IPS-20b (cell line): ENCODE measurements around the gene PSD4.

Experiments used
- H3K27ac ChIP-seq: one replicate; pipeline ENCODE4 v1.5.1; 2013; ENCODE audit warnings: low read length
- H3K27me3 ChIP-seq: 2 replicates; pipeline ENCODE4 v1.6.1; 2013; ENCODE audit warnings: mild to moderate bottlenecking, low read length, inconsistent platforms; ENCODE audit not compliant: insufficient read depth
- H3K36me3 ChIP-seq: 2 replicates; pipeline ENCODE4 v1.6.1; 2013; ENCODE audit warnings: low read depth, mild to moderate bottlenecking, inconsistent platforms, low read length, moderate library complexity; ENCODE audit not compliant: insufficient read depth
- H3K4me1 ChIP-seq: 2 replicates; pipeline ENCODE4 v1.6.1; 2013; ENCODE audit warnings: mild to moderate bottlenecking, control low read depth, inconsistent platforms, low read length, moderate library complexity; ENCODE audit not compliant: insufficient read depth
- H3K4me3 ChIP-seq: 2 replicates; pipeline ENCODE4 v1.5.1; 2013; ENCODE audit warnings: mild to moderate bottlenecking, low read length, inconsistent platforms
- H3K9ac ChIP-seq: 2 replicates; pipeline ENCODE4 v1.6.1; 2013; ENCODE audit warnings: low read depth, mild to moderate bottlenecking, inconsistent platforms, low read length, moderate library complexity
- H3K9me3 ChIP-seq: 2 replicates; pipeline ENCODE4 v1.6.1; 2013; ENCODE audit warnings: mild to moderate bottlenecking, low read depth, low read length, inconsistent platforms; ENCODE audit not compliant: insufficient read depth

PSD4 gene

DNA sequence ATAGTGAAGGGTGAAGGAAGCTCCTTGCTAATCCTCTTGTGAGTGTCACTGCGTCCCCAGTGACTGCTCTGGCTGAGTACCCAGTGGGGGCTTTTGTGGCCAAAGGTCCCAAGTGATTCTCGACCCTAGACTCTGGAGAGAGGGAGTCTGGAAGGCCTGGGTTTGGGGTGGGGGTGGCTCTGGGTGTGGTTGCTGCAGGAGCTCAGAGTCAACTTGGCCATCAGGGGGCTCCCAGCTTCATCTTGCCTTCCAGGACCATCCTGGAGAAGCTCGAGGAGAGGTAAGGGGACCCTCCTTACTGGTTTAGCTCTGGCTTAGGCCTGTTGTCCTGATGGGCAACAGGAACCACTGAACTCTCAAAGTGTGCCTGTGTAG lies 592 bp downstream of the PSD4 start:
- Histone ChIP-seq H3K27ac (no peak overlapping the region), H3K9me3 (no peaks in the 10 kb centered on the region), H3K36me3 (no peaks in the 10 kb centered on the region), H3K27me3 (no peaks in the 10 kb centered on the region), H3K4me1 (no peaks in the 10 kb centered on the region), H3K4me3 (no peak overlapping the region), H3K9ac (no peak overlapping the region)

DNA sequence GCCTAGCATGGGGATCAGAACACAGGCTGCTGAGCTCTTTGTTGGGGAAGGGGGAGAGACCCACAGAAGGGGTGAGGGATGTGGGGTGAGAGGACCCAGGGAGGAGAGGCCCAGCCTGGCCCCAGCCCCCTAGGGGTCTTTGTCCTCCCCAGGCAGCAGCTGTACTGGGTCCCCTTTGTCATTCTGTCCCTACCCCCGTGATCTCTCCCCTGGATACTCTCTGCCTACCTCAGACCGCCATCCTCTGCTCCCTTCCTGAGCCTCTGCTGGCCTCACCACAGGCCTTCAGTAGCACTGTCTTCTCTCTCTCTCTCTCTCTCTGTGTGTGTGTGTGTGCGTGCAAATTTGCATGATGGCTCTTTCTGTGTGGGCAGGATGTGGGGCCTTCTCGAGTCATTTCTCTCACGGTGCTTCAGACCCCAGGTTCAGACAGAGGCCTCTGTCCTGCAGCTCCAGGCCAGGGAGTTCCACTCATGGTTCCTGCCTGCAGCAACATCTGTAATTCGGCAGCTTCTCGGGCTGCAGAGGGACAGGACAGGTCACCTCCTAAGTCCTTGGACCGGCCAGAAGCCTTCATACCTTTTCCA lies 1.4 kb downstream of the PSD4 start:
- H3K27me3 ChIP-seq: no peaks in the 10 kb centered on the region
- H3K27ac ChIP-seq: no peak overlapping the region
- H3K4me1 ChIP-seq: no peaks in the 10 kb centered on the region
- no peaks in the 10 kb centered on the region for H3K36me3 ChIP-seq
- H3K9ac ChIP-seq: no peak overlapping the region
- H3K9me3 ChIP-seq: no peaks in the 10 kb centered on the region
- no peak overlapping the region for H3K4me3 ChIP-seq

DNA sequence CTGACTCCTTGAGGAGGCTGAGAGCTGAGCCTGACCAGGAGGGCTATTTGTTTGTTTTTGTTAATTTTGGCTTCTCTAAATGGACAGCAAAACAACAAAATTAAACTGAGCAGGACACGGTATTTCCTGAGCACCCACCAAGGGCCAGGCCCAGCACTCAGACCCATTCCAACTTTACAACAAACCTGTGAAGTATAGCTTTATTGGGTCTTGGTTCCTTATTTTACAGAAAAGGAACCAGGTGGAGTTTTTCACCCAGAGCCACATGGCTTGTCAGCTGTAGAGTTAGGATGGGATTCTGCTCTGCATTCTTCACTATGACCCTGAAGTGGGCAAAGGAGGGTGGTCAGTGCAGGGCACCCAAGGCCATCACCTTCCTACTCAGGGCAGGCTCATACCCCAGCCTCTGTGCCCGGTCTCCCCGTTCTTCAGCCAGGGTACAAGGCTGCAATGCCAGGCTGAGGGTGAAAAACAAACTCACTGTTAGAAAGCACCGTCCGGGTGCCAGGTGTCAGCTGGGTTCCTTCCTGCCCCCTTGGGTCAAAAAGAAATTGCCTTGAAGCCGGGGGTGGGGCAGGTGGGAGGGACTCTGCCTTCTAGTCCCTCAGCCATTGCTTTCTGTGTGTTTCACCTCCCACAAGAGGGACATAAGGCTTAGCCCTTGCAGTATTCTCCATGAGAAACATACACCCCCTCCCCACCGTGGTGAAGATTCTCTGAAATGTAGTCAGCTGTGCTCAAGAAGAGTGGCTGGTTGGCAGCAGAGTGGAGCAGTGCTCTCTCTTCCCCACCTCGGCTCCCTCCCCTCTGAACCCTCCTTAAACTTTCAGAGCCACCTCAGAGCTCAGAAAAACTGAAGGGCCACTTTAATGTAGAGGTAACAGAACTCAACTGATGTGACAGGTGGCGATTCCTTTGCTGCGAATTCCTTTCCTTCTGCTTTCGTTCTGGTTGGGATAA lies 2.2 kb downstream of the PSD4 start:
- Histone ChIP-seq H3K9me3 (no peaks in the 10 kb centered on the region), H3K4me3 (no peak overlapping the region), H3K27me3 (no peaks in the 10 kb centered on the region), H3K27ac (no peak overlapping the region), H3K4me1 (no peaks in the 10 kb centered on the region), H3K36me3 (no peaks in the 10 kb centered on the region), H3K9ac (no peak overlapping the region)

DNA sequence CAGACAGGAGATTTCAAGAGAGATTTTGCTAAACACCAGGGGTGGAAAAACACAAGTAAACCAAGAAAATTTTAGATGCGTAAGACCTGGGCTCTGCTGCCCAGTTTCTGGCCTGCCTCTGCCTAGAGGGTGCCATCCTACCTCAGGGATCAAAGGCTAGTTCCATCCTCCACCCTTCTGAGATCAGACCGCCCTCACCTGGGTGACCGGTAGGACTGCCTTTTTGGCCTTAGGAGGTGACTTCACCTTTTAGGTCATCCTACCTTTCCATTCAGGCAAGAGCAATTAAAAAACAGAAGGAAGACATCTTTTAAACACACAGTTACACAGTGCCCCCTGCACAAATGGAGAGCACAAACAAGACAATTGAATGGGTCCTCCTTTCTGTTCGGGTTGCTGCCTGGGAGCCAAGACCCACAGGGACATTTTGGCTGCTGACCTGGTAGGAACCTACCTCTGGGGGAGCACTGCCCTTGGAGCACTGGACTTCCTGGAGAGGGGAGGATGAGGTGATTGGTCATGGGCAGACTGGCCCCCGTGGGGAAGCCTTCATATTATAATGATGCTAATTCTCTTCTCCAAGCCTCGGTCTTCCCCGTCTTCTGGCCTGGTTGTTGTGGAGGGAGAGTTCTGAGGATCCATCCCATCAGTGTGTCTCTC lies 3.1 kb downstream of the PSD4 start:
- Histone ChIP-seq H3K4me1 (no peaks in the 10 kb centered on the region), H3K27ac (no peak overlapping the region), H3K36me3 (no peaks in the 10 kb centered on the region), H3K4me3 (no peak overlapping the region), H3K9me3 (no peaks in the 10 kb centered on the region), H3K9ac (no peak overlapping the region), H3K27me3 (no peaks in the 10 kb centered on the region)

DNA sequence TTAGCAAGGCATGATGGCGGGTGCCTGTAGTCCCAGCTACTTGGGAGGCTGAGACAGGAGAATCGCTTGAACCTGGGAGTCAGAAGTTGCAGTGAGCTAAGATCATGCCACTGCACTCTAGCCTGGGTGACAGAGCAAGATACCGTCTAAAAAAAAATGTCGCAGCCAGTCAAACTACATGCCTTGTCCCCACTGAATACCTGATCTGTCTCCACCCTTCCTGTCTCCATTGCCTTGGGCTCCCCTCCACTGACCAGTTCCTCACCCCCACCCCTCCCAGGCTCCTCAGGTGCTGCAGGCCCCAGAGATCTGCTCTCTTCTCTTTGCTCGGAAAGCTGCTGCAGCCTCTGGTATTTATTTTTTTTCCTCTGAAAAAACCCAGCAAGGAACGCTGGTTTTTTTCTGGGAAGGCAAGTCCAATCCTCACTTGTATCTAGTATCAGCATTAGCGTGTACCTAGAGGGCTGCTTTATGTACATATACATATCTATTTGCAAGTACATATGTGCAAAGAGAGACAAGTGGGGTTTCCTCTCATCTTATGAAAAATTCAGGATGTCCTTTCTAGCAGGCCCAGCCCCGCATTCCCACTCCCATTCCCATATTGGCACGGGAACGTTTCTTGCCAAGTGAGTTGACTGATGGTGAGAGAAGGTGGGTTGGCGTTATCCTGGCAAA lies 4.4 kb downstream of the PSD4 start:
- no peaks in the 10 kb centered on the region for H3K4me1 ChIP-seq
- no peaks in the 10 kb centered on the region for H3K9me3 ChIP-seq
- no peak overlapping the region for H3K27ac ChIP-seq
- no peak overlapping the region for H3K4me3 ChIP-seq
- no peaks in the 10 kb centered on the region for H3K36me3 ChIP-seq
- H3K9ac ChIP-seq: no peak overlapping the region
- no peaks in the 10 kb centered on the region for H3K27me3 ChIP-seq

DNA sequence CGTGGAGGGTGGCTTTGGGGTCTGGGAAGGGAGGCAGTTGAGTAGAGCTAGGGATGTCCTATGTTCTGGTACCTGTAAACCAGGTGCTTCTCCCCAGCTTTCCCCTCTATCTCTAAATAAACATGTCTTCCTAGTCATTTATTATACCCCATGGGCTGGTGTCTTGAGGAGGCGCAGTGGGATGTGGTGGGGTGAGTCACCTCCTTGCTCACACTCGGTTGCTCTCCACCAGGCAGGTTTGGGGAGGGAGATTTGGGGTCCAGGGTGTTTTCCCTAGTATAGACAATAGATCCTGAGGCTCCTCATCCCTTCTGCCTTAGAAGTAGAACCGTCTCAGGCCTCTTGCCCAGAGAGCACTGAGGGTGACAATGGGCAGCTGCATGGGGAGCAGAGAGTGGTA lies 5.1 kb downstream of the PSD4 start:
- Histone ChIP-seq H3K27ac (no peak overlapping the region), H3K27me3 (no peaks in the 10 kb centered on the region), H3K4me1 (no peaks in the 10 kb centered on the region), H3K4me3 (no peak overlapping the region), H3K9ac (no peak overlapping the region), H3K9me3 (no peaks in the 10 kb centered on the region), H3K36me3 (no peaks in the 10 kb centered on the region)

DNA sequence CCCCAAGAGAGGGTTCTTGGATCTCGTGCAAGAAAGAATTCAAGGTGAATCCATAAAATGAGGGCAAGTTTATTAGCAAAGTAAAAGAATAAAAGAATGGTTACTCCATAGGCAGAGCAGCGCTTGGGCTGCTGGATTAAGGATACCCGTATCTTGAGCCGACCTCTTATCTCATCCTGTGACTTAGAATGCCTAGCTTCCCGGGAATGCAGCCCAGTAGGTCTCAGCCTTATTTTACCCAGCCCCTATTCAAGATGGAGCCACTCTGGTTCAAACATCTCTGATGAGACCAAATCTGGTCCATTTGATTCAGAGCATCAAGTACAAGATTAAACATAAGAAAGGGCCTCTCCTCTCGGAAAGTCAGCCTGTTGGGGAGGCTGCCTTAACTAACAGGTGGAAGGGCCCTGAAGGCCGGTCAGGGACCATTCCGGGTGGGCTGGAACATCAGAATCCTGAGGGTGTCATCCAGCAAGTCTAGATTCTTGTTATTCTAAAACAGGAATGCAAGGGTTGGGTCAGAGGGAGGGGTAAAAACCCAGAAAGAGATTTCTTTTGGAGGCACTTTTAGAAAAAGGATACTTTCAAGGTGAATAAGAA lies 5.8 kb downstream of the PSD4 start:
- no peak overlapping the region for H3K9ac ChIP-seq
- no peaks in the 10 kb centered on the region for H3K4me1 ChIP-seq
- no peaks in the 10 kb centered on the region for H3K9me3 ChIP-seq
- H3K4me3 ChIP-seq: no peak overlapping the region
- H3K27me3 ChIP-seq: no peaks in the 10 kb centered on the region
- H3K27ac ChIP-seq: no peak overlapping the region
- H3K36me3 ChIP-seq: no peaks in the 10 kb centered on the region

DNA sequence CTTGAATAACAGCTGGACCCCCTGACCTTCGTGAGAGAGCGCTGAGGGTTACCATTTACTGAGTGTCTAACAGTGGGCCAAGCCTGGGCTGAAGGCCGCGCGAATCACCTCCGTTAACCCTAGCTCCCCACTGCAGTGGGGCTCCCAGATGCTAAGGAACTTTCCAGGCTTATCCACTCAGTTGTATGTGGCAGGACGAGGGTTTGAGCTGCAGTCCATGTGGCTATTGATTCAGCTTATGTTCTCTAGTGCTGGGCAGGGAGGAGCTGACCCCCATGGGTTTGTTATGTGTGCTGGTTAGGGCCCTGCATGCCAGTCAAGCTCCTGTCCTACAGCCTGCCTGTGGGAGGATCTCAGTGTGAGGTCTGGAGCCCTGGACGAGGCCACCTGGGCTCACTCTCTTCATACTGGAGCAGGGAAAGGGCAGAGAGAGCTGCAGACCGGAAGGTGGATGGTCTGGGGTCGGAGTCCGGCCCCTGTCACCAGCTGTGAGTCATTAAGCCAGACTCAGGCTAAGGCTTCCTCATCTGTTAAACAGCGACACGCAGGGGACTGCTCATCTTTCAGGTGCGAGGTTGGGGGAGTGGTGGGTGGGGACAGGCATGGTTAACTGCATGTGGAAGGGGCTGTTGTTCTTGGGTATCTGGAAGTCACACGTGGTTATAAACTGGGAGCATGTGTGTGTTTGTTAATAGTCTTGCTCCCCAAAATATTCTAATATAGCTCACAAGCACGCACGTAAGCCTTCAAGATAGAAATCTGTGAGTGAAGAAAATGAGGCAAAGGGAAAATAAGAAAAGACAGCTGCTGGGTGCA lies 6.6 kb downstream of the PSD4 start:
- Histone ChIP-seq H3K36me3 (no peaks in the 10 kb centered on the region), H3K27me3 (no peaks in the 10 kb centered on the region), H3K27ac (no peak overlapping the region), H3K9ac (no peak overlapping the region), H3K4me3 (no peak overlapping the region), H3K9me3 (no peaks in the 10 kb centered on the region), H3K4me1 (no peaks in the 10 kb centered on the region)

DNA sequence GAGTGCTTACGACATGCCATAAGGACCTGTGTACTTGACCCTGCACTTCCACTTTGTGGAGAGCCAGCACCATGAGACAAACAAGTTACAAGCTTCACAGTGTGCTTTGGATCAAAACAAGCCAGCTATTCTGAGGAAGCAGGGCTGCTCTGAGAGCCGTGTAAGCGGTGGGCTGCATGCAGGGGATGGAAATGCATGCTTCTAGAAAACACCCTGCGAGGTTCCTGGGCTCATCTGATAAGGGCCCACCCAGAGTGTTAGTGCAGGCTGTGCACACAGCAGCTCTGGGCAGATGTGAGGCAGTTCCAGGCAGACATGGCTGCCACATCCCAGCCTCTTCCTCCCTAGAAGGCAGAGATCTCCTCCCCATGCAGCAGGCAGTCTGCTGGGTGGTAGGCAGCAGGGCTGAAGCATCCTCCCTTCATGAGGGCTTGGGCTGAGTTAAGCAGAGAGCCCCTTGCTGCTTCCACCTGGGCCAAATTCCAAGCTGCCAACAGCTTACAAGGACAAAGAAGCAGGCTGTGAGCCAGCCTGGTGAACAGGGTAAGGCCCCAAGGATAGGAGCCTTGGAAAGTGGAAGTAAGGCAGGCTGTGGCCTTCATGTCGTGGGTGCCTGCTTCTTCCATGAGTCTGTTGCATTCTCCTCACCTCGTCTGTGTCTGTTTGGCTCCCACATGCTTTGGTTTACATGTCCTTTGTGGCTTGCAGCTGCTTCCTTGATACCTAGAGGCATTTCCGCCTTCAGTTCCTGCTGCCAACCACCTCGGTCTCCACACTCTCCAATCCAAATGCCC lies 7.7 kb downstream of the PSD4 start:
- no peaks in the 10 kb centered on the region for H3K9me3 ChIP-seq
- no peak overlapping the region for H3K27ac ChIP-seq
- H3K36me3 ChIP-seq: no peaks in the 10 kb centered on the region
- H3K27me3 ChIP-seq: no peaks in the 10 kb centered on the region
- no peak overlapping the region for H3K9ac ChIP-seq
- H3K4me3 ChIP-seq: no peak overlapping the region
- no peaks in the 10 kb centered on the region for H3K4me1 ChIP-seq

DNA sequence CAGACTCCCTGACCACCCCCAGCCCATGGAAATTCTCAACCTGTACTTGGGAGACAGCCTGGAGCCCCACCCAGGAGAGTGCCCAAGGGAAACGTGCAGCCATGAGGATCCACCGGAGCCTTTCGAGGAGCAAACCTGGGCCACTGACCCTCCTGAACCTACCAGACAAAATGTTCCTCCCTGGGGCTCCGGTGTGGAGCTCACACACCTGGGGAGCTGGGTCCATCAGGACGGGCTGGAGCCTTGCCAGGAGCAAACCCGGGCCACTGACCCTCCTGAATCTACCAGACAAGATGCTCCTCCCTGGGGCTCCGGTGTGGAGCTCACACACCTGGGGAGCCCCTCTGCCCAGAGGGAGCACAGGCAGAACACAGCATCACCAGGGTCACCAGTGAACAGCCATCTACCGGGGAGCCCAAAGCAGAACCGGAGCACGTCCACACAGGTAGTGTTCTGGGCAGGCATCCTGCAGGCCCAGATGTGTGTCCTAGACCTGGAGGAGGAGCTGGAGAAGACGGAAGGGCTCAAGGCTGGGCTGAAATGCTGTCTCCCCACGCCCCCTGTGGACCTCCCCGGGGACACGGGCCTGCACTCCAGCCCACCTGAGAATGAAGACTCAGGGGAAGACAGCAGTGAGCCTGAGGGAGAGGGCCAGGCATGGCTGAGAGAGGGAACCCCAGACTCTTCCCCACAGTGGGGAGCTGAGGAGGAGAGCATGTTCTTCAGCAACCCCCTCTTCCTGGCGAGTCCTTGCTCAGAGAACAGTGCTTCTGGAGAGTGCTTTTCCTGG lies 8.9 kb downstream of the PSD4 start:
- H3K4me1 ChIP-seq: no peaks in the 10 kb centered on the region
- no peak overlapping the region for H3K9ac ChIP-seq
- no peak overlapping the region for H3K27ac ChIP-seq
- no peaks in the 10 kb centered on the region for H3K36me3 ChIP-seq
- no peak overlapping the region for H3K4me3 ChIP-seq
- no peaks in the 10 kb centered on the region for H3K9me3 ChIP-seq
- H3K27me3 ChIP-seq: no peaks in the 10 kb centered on the region
